Pericardium fibroblast (primary cell): ENCODE results near the gene ECPAS. TPM values are rescaled to one million over a fixed set of nuclear protein-coding genes. Genes with fewer than 3 reads are reported as not detected.

ENCODE experiments used
- total RNA-seq: library from RNA; depleted of rRNA; stranded (reverse); fragments of >200 nt; gene quantifications from 2 replicates; pipeline ENCODE4 v1.2.3, GENCODE V29; 2015

ECPAS gene, protein sequence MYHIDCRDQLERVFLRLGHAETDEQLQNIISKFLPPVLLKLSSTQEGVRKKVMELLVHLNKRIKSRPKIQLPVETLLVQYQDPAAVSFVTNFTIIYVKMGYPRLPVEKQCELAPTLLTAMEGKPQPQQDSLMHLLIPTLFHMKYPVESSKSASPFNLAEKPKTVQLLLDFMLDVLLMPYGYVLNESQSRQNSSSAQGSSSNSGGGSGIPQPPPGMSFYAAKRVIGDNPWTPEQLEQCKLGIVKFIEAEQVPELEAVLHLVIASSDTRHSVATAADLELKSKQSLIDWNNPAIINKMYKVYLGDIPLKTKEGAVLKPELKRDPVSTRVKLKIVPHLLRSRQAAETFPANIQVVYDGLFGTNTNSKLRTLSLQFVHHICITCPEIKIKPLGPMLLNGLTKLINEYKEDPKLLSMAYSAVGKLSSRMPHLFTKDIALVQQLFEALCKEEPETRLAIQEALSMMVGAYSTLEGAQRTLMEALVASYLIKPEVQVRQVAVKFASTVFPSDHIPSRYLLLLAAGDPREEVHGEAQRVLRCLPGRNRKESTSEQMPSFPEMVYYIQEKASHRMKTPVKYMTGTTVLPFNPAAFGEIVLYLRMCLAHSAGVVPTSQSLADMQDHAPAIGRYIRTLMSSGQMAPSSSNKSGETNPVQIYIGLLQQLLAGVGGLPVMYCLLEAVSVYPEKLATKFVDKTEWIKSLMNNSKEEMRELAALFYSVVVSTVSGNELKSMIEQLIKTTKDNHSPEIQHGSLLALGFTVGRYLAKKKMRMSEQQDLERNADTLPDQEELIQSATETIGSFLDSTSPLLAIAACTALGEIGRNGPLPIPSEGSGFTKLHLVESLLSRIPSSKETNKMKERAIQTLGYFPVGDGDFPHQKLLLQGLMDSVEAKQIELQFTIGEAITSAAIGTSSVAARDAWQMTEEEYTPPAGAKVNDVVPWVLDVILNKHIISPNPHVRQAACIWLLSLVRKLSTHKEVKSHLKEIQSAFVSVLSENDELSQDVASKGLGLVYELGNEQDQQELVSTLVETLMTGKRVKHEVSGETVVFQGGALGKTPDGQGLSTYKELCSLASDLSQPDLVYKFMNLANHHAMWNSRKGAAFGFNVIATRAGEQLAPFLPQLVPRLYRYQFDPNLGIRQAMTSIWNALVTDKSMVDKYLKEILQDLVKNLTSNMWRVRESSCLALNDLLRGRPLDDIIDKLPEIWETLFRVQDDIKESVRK (N-terminal part only)
- total RNA-seq: 56.1 and 64.5 TPM in 2 replicates

GRCh38 chr9:111483858-111484571 lies at the start of gene ECPAS:
TSS of gene ECPAS (minus strand) at chr9:111484383. CDS start at chr9:111472918, 11,465 bp downstream.

DNA sequence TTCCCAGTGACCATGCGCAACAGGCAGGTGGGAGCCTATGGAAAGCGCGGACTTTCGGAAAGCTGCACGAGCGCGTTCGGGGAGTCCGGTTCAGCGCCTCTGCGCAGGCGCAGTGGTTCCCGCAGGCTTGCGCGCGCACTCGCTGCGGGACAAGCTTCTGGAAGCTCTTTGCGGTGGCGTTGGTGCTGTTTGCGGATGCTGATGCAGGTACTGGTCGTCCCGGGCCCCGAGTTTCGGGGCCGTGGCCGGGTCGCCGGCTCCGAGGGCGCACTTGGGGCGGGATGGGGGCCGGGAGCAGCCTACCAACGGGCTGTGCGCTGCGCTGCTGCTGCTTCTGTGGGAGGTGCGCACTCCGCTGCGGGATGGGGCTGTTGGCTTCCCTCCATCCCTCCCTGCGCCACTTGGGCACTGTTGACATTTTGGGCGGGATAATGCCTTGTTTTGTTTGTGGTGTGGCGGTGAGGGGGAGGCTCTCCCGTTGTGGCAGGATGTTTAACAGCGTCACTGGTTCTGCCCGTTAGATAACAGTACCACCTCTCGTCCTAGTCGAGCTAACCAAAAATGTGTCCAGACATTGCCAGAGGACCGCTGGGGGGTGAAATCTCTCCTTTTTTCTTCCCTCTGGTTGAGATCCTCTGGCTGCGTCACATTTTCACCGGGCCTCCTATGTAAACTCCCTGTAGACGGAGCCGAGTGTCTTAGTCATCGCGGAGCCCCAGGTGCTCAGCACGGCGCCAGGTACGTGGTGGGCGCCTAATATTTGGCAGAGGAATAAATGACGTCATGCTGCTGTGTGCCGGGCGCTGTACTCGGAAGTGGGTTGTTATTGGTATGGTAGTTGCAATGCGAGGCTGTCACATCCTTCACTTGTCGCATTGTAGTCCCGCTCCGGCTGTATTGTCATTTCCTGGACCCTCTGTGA lies 41.1 kb upstream of the ECPAS start, which contains the start of gene ZNF483:
ZNF483 (plus strand) TSS at position 124 of the 922 bp plus-strand sequence. CDS start 2,217 bp downstream, outside the sequence.

DNA sequence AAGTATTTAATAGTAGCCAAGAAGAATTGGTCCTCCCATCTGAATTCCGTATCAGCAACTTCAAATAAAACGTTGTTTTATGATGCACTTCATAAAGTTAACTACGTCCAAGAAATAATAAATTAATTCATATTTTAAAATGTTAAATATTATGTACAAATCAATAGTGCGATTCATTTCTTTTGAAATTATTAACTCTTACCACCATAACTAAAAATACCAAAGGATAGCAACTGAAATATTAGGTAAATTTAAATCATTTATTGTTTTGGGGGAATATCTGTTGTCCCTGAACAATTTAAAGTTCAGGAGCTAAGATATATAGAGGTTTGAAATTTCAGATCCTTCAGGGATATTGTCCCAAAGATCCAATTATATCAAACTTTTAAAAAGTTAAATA lies 154.1 kb downstream of the ECPAS start, which contains the start of gene OR2K2:
OR2K2 (minus strand) TSS at position 101 of the 400 bp plus-strand sequence. CDS start 1,791 bp downstream, outside the sequence.

Other genes starting within 250 kb of the ECPAS start
- not detected in 2 replicates for gene OR2K2, start 154.2 kb downstream of the ECPAS start, total RNA-seq
- gene ZNF483, start 40.8 kb upstream of the ECPAS start, total RNA-seq: 1.0 and 2.0 TPM in 2 replicates
- gene PTGR1, start 115.3 kb upstream of the ECPAS start, total RNA-seq: 66.4 and 75.2 TPM in 2 replicates
- 8.0 and 12.4 TPM in 2 replicates for gene DNAJC25, start 147.0 kb upstream of the ECPAS start, total RNA-seq
- 50.1 and 67.4 TPM in 2 replicates for gene GNG10, start 177.2 kb upstream of the ECPAS start, total RNA-seq